OCI-LY1 (cell line): Measurements from ENCODE around the gene FAP.

ENCODE experiments used
- CTCF ChIP-seq: fragments of 200-600 bp; sonication (generic), shearing (Covaris generic); IDR thresholded peaks from 2 replicates; pipeline ENCODE4 v1.5.1; 2017; ENCODE audit warnings: mild to moderate bottlenecking, antibody characterized with exemption, low read length, moderate library complexity, mixed read lengths
- EZH2 ChIP-seq: fragments of 200-600 bp; sonication (generic), shearing (Covaris generic); IDR thresholded peaks from 2 replicates; pipeline ENCODE4 v1.8.0; 2017; ENCODE audit warnings: borderline replicate concordance, mixed run types, mild to moderate bottlenecking, antibody characterized with exemption, low read length, moderate library complexity, mixed read lengths

- TF ChIP-seq CTCF (no peak), EZH2 (no peak)
Measured at GRCh38 chr2:162258686-162259085, 15.4 kb upstream of the FAP start.
